ENCODE results near the gene DLG2. TPM values are rescaled to one million over a fixed set of nuclear protein-coding genes. Genes with fewer than 3 reads are reported as not detected.

Gene DLG2
- polyA plus RNA-seq, 3 donors, result 0.24 to 0.39 TPM; not detected in 1

DNA sequence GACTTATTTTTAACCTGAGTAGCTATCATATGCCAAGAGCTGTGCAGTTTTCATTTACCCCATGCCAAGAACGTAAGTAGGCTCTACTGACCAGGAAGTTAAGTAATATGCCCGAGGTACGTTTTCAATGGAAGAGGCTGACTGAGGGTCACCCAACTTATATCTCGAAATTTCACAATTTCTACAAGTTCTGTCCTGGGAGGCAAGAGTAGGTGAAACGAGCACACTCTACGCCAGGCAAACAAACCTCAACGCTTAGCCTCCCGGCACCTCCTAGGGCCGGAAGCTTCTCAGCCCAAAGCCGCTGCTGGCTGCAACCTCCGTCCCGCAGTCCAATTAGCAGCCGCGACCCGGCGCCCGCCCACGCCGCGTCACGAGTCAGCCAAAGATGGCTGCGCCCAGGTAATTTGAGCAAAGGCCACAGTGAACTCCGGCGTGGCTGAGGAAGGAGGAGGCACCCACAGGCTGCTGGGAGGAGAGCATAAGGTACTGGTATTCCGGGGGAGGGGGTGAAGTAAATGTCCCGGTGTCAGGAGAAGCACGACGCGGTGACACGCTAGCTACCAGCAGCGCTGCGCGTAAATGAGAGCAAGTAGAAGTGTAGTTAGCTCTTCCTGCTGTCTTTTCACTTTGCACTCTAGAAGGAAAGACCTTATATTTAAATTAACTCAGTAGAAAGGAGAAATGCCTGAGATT lies 20.6 kb upstream of the DLG2 start, which contains the start of gene TMEM126A:
TSS of gene TMEM126A (plus strand) at position 364 of the 696 bp plus-strand sequence. CDS start 2,289 bp downstream, outside the sequence.
- Mint-ChIP-seq H3K36me3 (peaks cover 9 to 17% of the 10 kb centered on the region in 2 donors), H3K9me3 (no peaks in the 10 kb centered on the region), H3K27ac (peak within 1 kb of the TSS; percentile 87 to 99 (median 96)), H3K4me1 (peaks cover 9% of the 10 kb centered on the region), H3K27me3 (ENCODE audit: low read depth in 3 of 3) (peaks cover 16 to 23% (median 23%) of the 10 kb centered on the region in 3 donors), H3K4me3 (peak within 1 kb of the TSS; percentile 96 to 99)
- H3K9ac ChIP-seq (ENCODE audit: insufficient read depth, low read length, poor library complexity, severe bottlenecking), result peak within 1 kb of the TSS; percentile 79
- peak within 1 kb of the TSS; percentile 87 to 91 (median 89) for H3K4me3 ChIP-seq (replicated peaks in 1 of 3; ENCODE audit: low read depth in 2 of 3, low read length in 3 of 3)
- TF ChIP-seq, protein P1, sequence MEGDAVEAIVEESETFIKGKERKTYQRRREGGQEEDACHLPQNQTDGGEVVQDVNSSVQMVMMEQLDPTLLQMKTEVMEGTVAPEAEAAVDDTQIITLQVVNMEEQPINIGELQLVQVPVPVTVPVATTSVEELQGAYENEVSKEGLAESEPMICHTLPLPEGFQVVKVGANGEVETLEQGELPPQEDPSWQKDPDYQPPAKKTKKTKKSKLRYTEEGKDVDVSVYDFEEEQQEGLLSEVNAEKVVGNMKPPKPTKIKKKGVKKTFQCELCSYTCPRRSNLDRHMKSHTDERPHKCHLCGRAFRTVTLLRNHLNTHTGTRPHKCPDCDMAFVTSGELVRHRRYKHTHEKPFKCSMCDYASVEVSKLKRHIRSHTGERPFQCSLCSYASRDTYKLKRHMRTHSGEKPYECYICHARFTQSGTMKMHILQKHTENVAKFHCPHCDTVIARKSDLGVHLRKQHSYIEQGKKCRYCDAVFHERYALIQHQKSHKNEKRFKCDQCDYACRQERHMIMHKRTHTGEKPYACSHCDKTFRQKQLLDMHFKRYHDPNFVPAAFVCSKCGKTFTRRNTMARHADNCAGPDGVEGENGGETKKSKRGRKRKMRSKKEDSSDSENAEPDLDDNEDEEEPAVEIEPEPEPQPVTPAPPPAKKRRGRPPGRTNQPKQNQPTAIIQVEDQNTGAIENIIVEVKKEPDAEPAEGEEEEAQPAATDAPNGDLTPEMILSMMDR (IDR thresholded peaks at IDR 0.05), result no peak
- H3K27ac ChIP-seq (ENCODE audit: low read depth in 1 of 2, low read length in 2 of 2), result peak within 1 kb of the TSS; percentile 80 to 93
- DNase-seq, result peak; percentile 75 to 81 (median 76)
- H3K27me3 ChIP-seq (ENCODE audit: control insufficient read depth in 2 of 2, insufficient read depth in 2 of 2, low read length in 2 of 2), result peaks cover 17 to 28% of the 10 kb centered on the region in 2 donors
- H3K4me2 ChIP-seq (replicated peaks; ENCODE audit: extremely low read depth, low read length, poor library complexity, severe bottlenecking), result peak within 1 kb of the TSS; percentile 67
- H2AFZ ChIP-seq (ENCODE audit: insufficient read depth, low read depth, low read length, poor library complexity, severe bottlenecking), result peak within 1 kb of the TSS; percentile 95
- peaks cover 11 to 13% of the 10 kb centered on the region in 2 donors for H3K4me1 ChIP-seq (ENCODE audit: control insufficient read depth in 1 of 2, insufficient read depth in 2 of 2, low read length in 2 of 2)
- intact Hi-C loops (cut with micrococcal nuclease), result no loop called here
- peaks cover 29% of the 10 kb centered on the region for H3K79me2 ChIP-seq (ENCODE audit: insufficient read depth, low read length)
- peaks cover 7 to 9% of the 10 kb centered on the region in 2 donors for H3K36me3 ChIP-seq (replicated peaks in 1 of 2; ENCODE audit: control insufficient read depth in 1 of 2, insufficient read depth in 2 of 2, low read length in 2 of 2)
- H3K9me3 ChIP-seq (replicated peaks in 1 of 2; ENCODE audit: control insufficient read depth in 1 of 2, insufficient read depth in 1 of 2, low read length in 2 of 2), result no peaks in the 10 kb centered on the region
- under 1% methylated on average over 23 of the region's 33 CpGs for WGBS (ENCODE audit: insufficient coverage)
- H4K20me1 ChIP-seq (ENCODE audit: insufficient read depth, low read length), result no peaks in the 10 kb centered on the region

DNA sequence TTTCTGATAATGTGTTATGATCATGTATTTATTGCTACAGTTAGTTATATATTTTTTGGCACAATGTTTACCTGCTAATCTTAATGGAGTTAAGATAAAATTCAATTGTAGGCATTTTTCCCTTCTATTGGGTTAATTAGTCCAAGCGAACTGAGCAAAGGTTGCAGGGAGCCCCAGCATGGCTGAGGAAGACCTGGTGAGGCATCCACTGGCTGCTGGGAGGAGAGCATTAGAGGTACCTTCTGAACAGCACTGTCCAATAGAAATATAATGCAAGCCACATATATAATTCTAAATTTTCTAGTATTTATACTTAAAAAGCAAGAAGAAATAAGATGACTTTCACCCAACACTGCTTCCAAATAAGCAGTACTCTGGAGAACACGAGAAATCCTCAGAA lies 19.9 kb upstream of the DLG2 start:
- no peak for DNase-seq
- no peaks in the 10 kb centered on the region for H4K20me1 ChIP-seq (ENCODE audit: insufficient read depth, low read length)
- H3K36me3 ChIP-seq (replicated peaks in 1 of 2; ENCODE audit: control insufficient read depth in 1 of 2, insufficient read depth in 2 of 2, low read length in 2 of 2), result peaks cover 7 to 9% of the 10 kb centered on the region in 2 donors
- H3K27ac ChIP-seq (ENCODE audit: low read depth in 1 of 2, low read length in 2 of 2), result peak overlapping the region in 1 of 2 donors; percentile 93
- WGBS (ENCODE audit: insufficient coverage), result 100% methylated on average over 1 of the region's 2 CpGs
- no peaks in the 10 kb centered on the region for H3K9me3 ChIP-seq (replicated peaks in 1 of 2; ENCODE audit: control insufficient read depth in 1 of 2, insufficient read depth in 1 of 2, low read length in 2 of 2)
- H3K27me3 ChIP-seq (ENCODE audit: control insufficient read depth in 2 of 2, insufficient read depth in 2 of 2, low read length in 2 of 2), result peaks cover 20 to 34% of the 10 kb centered on the region in 2 donors
- H3K4me1 Mint-ChIP-seq, result peaks cover 9% of the 10 kb centered on the region
- H3K27ac Mint-ChIP-seq, result peak overlapping the region in 4 of 7 donors; percentile 87 to 99 (median 96)
- peaks cover 29% of the 10 kb centered on the region for H3K79me2 ChIP-seq (ENCODE audit: insufficient read depth, low read length)
- peaks cover 17 to 30% (median 26%) of the 10 kb centered on the region in 3 donors for H3K27me3 Mint-ChIP-seq (ENCODE audit: low read depth in 3 of 3)
- peak overlapping the region; percentile 95 for H2AFZ ChIP-seq (ENCODE audit: insufficient read depth, low read depth, low read length, poor library complexity, severe bottlenecking)
- peak overlapping the region; percentile 96 to 99 for H3K4me3 Mint-ChIP-seq
- H3K9me3 Mint-ChIP-seq, result no peaks in the 10 kb centered on the region
- intact Hi-C loops (cut with micrococcal nuclease), result no loop called here
- H3K36me3 Mint-ChIP-seq, result peaks cover 7 to 14% of the 10 kb centered on the region in 2 donors
- no peak overlapping the region for H3K9ac ChIP-seq (ENCODE audit: insufficient read depth, low read length, poor library complexity, severe bottlenecking)
- TF ChIP-seq, protein P1 (IDR thresholded peaks at IDR 0.05), result no peak
- peak overlapping the region; percentile 87 to 91 (median 89) for H3K4me3 ChIP-seq (replicated peaks in 1 of 3; ENCODE audit: low read depth in 2 of 3, low read length in 3 of 3)
- peak overlapping the region; percentile 67 for H3K4me2 ChIP-seq (replicated peaks; ENCODE audit: extremely low read depth, low read length, poor library complexity, severe bottlenecking)
- peaks cover 11 to 13% of the 10 kb centered on the region in 2 donors for H3K4me1 ChIP-seq (ENCODE audit: control insufficient read depth in 1 of 2, insufficient read depth in 2 of 2, low read length in 2 of 2)

Measured in CD14-positive monocyte (primary cell).